GM12873 (cell line): ENCODE results near the gene USH2A.

Source experiments
- TF ChIP-seq, protein P1 (sequence below): IDR thresholded peaks from 2 replicates; pipeline ENCODE4 v1.5.1; 2012; ENCODE audit warnings: low read depth, mild to moderate bottlenecking, moderate library complexity, low read length, control low read depth; ENCODE audit not compliant: insufficient read depth; ENCODE audit errors: missing control alignments

USH2A gene

DNA sequence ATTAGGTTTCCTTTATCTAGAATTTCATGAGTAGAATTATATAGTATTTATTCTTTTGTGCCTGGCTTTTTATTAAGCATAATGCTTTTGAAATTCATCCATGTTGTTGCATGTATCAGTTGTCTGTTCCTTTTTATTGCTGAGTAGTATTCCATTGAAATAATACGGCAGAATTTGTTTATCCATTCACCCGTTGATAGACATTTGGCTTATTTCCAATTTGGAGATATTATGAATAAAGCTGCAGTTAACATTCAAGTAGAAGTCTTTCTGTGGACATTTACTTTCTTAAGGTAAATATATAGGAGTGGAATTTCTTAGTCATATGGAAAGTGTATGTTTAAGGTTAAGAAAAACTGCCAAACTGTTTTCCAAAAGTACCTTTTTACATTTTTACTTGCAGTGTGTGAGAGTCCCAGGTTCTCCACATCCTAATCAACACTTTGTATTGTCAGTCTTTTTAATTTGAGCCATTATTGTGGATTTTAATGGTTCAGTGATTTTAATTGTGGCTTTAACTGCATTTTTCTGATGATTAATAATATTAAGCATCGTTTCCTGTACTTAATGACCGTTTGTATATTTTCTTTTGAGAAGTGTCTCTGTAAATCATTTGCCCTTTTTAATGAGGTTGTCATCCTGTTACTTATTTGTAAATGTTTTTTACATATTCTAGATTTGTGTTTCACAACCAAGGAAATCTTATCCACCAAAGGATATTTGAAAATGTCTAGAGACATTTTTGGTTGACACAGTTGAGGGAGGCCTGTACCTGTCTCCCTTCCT, 833.4 kb downstream of the USH2A start:
- TF ChIP-seq, protein P1, sequence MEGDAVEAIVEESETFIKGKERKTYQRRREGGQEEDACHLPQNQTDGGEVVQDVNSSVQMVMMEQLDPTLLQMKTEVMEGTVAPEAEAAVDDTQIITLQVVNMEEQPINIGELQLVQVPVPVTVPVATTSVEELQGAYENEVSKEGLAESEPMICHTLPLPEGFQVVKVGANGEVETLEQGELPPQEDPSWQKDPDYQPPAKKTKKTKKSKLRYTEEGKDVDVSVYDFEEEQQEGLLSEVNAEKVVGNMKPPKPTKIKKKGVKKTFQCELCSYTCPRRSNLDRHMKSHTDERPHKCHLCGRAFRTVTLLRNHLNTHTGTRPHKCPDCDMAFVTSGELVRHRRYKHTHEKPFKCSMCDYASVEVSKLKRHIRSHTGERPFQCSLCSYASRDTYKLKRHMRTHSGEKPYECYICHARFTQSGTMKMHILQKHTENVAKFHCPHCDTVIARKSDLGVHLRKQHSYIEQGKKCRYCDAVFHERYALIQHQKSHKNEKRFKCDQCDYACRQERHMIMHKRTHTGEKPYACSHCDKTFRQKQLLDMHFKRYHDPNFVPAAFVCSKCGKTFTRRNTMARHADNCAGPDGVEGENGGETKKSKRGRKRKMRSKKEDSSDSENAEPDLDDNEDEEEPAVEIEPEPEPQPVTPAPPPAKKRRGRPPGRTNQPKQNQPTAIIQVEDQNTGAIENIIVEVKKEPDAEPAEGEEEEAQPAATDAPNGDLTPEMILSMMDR: no peak

DNA sequence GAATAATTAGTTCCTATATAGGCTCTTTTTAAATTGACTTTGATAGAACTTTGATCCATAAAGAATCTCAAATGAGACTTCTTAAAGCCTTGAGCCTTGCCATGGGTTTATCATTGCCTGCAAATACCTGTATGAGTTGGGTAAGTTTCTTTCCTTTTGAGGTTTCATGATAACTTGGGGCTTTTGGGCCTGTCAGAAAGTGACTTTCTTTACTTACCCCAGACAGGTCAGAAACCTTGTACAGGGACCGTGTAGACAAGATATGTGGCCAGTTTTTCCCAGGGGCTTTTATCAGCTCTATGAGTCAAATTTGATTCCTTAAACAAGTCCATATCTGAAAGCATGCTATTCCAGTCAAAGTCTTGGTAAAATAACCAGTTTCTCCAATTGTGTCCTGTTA, 838.9 kb downstream of the USH2A start:
- TF ChIP-seq, protein P1: no peak

DNA sequence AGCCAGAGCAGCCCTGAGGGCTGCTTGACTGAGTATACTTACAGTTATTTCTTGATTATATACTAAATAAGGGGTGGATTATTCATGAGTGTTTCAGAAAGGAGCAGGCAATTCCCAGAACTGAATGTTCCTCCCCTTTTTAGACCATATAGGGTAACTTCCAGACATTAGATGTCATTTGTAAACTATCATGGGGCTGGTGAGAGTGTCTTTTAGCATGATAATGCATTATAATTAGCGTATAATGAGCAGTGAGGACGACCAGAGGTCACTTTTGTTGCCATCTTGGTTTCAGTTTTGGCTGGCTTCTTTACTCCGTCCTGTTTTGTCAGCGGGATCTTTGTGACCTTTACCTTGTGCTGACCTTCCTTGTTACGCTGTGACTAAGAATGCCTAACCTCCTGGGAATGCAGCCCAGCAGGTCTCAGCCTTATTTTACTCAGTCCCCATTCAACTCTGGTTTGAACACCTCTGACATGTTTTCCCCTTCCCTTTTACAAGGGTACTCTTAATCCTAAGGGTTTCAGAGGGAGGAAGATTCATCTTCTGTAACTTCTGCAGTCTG, 840.0 kb downstream of the USH2A start:
- TF ChIP-seq, protein P1: no peak

DNA sequence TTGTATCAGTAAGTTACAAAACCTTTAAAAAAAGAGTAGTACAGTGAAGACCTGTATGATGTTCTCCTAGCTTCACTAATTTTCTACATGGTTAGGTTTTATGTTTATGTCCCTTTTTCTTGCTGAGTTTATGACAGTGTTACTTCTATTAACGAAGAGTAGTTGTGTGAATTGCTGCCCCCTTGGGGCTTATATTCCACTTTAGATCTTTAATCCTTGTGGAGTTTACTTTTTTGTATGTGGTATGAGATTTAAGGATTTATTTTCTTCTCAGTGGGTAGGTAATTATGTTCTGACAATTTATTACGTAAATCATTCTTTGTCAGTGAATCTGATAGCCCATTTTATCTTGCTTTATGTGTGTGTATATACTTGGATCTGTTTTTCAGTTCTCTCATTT, 841.4 kb downstream of the USH2A start:
- TF ChIP-seq, protein P1: no peak
